HEK293T (cell line): ENCODE results near the gene SYF2.

ENCODE experiments used
- BHLHE40 ChIP-seq: fragments of 450-650 bp; IDR thresholded peaks from 2 replicates; pipeline ENCODE4 v1.6.1; 2016; ENCODE audit warnings: mild to moderate bottlenecking, moderate library complexity, borderline replicate concordance
- CTBP1 ChIP-seq: fragments of 450-650 bp; IDR thresholded peaks from 2 replicates; pipeline ENCODE4 v1.6.1; 2016; ENCODE audit warnings: borderline replicate concordance
- FOXA1 ChIP-seq: fragments of 450-650 bp; IDR thresholded peaks from 2 replicates; pipeline ENCODE4 v1.6.1; 2016; ENCODE audit warnings: mild to moderate bottlenecking
- FOXK2 ChIP-seq: fragments of 450-650 bp; IDR thresholded peaks from 2 replicates; pipeline ENCODE4 v1.6.1; 2016; ENCODE audit warnings: mild to moderate bottlenecking
- FOXM1 ChIP-seq: fragments of 450-650 bp; IDR thresholded peaks from 2 replicates; pipeline ENCODE4 v1.6.1; 2017; ENCODE audit warnings: mild to moderate bottlenecking, borderline replicate concordance
- NFRKB ChIP-seq: fragments of 450-650 bp; IDR thresholded peaks from 2 replicates; pipeline ENCODE4 v1.6.1; 2016; ENCODE audit warnings: mild to moderate bottlenecking, moderate library complexity
- SP1 ChIP-seq: fragments of 450-650 bp; IDR thresholded peaks from 2 replicates; pipeline ENCODE4 v1.6.1; 2017

- TF ChIP-seq SP1 (no peak), FOXK2 (no peak), FOXM1 (no peak), FOXA1 (no peak), CTBP1 (no peak), NFRKB (no peak), BHLHE40 (no peak)
These were observed 24.2 kb downstream of the SYF2 start for GRCh38 chr1:25208092-25208491.
